KOPT-K1 (cell line): ENCODE measurements around the gene CD79A.

Experiments used
- H3K27ac ChIP-seq: fragments of 200-600 bp; sonication (generic); 2 replicates; pipeline ENCODE4 v1.5.1; 2016; ENCODE audit warnings: antibody characterized with exemption, mild to moderate bottlenecking, low read depth, low read length; ENCODE audit not compliant: poor library complexity, severe bottlenecking
- H3K36me3 ChIP-seq: fragments of 200-600 bp; sonication (generic); 2 replicates; pipeline ENCODE4 v1.5.1; 2017; ENCODE audit warnings: antibody characterized with exemption, mild to moderate bottlenecking, low read length, moderate library complexity; ENCODE audit not compliant: insufficient read depth
- H3K9me3 ChIP-seq: fragments of 200-600 bp; sonication (generic); 2 replicates; pipeline ENCODE4 v1.5.1; 2017; ENCODE audit warnings: antibody characterized with exemption, low read length, mild to moderate bottlenecking; ENCODE audit not compliant: insufficient read depth, poor library complexity, severe bottlenecking

CD79A gene

DNA sequence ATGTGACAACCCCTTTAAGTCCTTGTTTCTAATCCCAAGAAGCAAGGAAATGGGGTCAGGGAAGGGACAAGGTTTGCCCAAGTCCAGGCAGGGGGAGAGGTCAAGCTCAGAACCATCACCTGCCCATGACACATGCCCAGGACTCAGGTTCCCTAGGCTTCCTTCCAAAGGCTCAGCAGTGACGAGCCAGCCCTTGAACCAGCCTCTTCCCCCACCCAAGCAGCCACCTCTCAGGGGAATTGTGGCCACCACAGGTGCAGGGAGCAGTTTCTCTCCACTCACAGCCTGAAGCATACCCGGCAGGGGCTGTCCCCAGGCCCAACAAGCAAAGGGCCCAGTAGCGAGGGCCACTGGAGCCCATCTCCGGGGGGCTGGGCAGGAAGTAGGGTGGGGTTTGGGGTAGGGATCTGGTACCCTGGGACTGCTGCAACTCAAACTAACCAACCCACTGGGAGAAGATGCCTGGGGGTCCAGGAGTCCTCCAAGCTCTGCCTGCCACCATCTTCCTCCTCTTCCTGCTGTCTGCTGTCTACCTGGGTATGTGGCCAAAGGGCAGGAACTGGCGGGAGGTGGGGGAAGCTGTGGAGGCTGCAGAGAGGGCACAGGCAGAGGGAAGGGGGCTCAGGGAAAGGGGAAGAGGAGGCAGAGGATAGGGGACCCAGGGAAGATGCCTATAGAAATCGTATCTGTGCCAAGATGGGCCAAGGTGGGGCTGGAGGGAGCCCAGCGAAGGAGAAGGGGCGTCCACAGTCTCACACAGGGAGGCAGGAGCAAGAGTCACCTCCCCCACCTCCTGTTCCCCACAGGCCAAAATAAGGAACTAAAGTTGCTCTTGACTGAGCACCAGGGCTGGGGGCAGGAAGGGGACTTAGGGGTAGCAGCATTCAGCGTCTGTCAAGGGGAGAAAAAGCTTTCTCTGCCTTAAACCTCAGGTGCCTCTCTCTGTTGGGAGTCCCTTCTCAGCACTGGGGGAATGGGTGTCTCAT is at the start of gene CD79A:
Gene CD79A, plus strand, starts transcription at position 433 of the 986 bp plus-strand sequence. Its CDS starts 26 bp downstream, at position 459.
- peak within 1 kb of the TSS; percentile 89 for H3K27ac ChIP-seq
- peaks cover 12% of the 10 kb centered on the region for H3K36me3 ChIP-seq
- H3K9me3 ChIP-seq = no peaks in the 10 kb centered on the region

DNA sequence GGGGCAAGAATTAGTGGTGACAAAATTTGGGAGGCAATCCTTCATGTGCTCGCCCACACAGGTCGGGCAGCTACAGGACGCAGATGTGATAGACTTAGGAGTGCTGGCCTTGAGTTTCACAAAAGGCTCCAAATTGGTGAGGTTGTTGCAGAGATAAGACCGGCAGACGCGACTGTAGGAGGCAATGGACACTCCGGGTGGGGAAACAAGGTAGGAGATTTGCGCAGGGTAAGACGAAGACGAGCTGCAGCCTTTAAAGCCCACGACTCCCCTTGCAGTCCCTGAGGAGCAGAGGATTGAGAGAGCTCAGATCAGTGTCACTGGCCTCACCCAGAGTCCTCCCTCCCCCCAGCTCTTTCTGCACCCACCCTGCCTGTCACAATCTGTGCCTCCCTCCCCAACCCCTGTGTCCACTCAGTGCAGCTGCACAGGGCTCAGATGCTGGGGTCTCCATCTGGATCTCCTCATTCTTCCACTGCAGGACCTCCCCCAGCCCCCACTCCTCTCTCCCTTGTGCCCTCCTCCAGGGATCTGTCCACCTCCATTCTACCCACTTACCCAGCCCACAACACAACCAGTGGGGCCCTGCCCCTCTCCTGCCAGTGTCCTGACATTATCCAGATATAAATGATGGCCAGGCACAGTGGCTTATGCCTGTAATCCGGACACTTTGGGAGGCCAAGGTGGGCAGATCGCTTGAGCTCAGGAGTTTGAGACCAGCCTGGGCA is 38.9 kb upstream of the CD79A start:
- Histone ChIP-seq H3K27ac (no peak overlapping the region), H3K9me3 (no peaks in the 10 kb centered on the region), H3K36me3 (no peaks in the 10 kb centered on the region)

DNA sequence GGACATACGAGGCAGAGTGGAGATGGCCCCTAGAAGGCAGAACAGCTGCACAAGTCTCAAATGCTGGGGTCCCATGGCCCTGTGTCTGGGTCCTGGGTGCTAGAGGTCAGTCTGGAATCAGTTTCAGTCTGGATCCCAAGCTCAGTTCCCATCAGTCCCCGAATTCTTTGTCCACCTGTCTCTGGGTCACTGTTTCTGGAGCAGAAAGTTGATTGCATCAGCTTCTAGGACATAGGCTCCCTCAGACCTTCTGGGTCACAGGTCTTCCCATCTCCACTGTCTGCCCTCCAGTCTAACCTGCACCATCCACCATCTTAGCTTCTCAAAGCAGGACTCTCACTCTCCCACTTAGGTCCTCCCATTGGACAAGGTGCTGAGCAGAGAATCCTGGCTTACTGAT is 37.9 kb upstream of the CD79A start:
- Histone ChIP-seq H3K36me3 (no peaks in the 10 kb centered on the region), H3K27ac (no peak overlapping the region), H3K9me3 (no peaks in the 10 kb centered on the region)

DNA sequence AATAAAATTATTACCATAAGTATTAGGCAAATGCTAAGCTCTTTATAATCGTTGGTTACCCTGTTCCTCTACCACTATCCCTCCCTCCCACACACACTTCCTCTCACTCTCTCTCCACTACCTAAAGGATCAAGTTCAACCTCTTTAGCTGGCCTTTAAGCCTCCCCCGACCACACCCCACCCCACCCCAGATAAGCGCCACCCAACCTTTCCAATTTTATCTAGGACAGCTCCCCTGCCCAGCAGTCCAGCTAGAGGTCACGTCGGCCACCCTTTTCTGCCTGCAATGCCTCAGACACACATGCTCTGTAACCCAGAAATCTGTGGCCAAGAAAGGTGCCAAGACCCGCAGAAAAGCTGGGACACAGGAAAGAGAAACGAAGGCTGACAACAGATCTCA is 33.7 kb upstream of the CD79A start:
- Histone ChIP-seq H3K27ac (no peak overlapping the region), H3K36me3 (no peaks in the 10 kb centered on the region), H3K9me3 (no peaks in the 10 kb centered on the region)

DNA sequence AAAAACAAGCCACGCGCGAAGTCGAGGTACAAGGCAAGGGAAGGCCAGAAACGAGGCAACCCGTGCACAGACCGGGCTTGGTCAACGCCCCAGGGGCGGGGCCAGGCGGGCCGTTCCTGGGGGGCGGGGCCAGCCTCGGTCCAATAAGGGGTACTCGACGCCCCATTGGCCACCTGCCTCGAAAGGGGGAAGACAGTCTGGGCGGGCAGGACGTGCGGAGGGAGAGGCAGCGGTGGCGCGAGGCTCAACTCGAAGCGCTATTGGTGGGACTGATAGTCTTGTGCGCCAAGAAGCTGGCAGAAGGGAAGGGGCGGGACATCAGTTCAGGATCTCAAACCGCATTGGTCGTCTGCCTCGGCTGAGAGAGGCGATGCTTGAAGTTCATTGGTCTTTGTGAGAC is 32.5 kb upstream of the CD79A start, which contains the start of gene LYPD4:
Gene LYPD4, minus strand, starts transcription at position 83 of the 400 bp plus-strand sequence. CDS start 5,398 bp downstream, outside the sequence.
- Histone ChIP-seq H3K36me3 (no peaks in the 10 kb centered on the region), H3K27ac (no peak within 1 kb of the TSS), H3K9me3 (no peaks in the 10 kb centered on the region)

DNA sequence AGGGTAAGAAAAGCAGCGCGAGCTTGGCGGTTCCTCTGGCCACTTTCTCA is 32.3 kb upstream of the CD79A start, which contains the start of gene DMRTC2:
Gene DMRTC2, plus strand, starts transcription at position 42 of the 50 bp plus-strand sequence. CDS start 2,387 bp downstream, outside the sequence.
- H3K27ac ChIP-seq = no peak within 1 kb of the TSS
- H3K36me3 ChIP-seq = no peaks in the 10 kb centered on the region
- no peaks in the 10 kb centered on the region for H3K9me3 ChIP-seq

DNA sequence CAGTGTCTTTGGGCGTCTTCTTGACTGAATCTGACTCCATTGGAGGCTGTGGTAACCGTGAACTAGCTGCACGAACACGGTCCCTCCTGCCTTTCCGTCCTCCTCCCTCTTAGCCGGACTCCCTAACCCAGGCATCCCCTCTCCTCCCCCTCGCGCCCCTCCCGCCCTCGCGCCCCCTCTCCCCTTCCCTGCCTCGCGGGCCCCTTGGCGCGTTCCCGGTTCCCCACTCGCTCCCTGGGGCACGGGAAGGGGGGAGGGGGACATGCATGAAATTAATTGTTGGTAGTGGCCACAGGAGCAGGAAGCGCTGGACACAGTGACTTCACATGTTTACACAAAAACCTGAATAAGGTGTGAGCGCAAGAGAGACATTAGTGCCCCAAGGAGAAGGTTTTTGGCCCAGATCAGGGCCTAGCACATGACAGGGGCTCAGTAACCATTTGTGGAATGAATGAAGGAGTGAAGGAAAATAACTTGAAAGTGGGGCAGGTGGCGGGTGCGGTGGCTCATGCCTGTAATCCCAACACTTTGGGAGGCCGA is 32.0 kb upstream of the CD79A start:
- Histone ChIP-seq H3K36me3 (no peaks in the 10 kb centered on the region), H3K27ac (no peak overlapping the region), H3K9me3 (no peaks in the 10 kb centered on the region)

DNA sequence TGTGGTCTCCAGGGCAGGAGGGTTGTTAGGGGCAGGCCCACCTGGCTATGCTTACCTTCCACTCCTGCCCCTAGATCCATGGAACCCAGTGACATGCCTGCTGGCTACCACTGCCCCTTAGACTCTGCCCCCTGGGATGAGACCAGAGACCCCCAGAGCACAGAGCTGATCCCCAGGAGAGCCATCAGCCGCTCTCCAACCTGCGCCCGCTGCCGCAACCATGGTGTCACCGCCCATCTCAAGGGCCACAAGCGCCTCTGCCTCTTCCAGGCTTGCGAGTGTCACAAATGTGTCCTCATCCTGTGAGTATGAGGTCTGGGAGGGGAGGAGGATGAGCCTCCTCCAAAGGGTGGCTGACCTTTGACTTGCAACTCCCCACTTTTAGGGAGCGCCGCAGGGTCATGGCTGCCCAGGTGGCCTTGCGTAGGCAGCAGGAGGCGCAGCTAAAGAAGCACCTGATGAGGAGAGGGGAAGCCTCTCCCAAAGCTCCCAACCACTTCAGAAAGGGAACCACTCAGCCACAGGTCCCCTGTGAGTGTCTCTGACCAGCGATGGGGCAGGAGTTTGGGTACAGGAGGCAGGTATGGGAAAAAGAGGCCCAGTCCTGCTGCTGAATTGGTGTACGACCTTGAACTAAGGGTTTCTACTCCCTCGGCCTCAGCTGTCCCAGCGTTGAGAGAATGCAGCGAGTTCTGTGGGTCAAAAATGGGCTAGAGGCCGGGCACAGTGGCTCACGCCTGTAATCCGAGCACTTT is 29.6 kb upstream of the CD79A start:
- no peaks in the 10 kb centered on the region for H3K9me3 ChIP-seq
- no peaks in the 10 kb centered on the region for H3K36me3 ChIP-seq
- no peak overlapping the region for H3K27ac ChIP-seq

DNA sequence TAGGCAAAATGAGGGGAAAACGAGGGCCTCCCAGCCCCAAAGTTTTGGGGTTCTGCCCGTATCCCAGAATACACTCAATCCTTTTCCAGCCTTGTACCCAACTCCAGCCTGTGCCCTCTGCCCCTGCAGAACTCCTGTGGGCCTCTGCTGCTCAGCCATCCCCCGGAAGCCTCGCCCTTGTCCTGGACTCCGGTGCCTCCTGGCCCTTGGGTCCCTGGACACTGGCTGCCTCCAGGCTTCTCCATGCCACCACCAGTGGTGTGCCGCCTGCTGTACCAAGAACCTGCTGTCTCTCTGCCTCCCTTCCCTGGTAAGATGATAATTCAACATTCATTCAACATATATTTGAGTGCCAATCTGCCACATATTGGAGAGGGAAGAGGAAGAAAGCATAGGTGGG is 28.4 kb upstream of the CD79A start:
- no peaks in the 10 kb centered on the region for H3K9me3 ChIP-seq
- H3K27ac ChIP-seq = no peak overlapping the region
- no peaks in the 10 kb centered on the region for H3K36me3 ChIP-seq

DNA sequence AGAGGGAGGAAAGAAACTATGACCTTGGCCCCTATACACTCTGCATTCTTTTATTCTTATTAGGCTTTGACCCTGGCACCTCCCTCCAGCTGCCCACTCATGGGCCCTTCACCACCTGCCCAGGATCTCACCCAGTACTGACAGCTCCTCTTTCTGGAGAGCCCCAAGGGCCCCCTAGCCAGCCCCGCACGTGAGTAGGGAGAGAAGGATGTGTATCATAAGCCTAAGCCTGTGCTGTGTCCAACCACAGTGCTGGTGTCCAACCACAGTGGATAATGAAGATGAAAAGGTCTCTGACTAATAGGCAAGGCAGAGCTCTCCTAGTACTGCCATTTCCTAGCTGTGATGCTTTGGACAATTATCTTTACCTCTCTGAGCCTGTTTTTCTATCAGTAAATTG is 28.0 kb upstream of the CD79A start:
- H3K27ac ChIP-seq = no peak overlapping the region
- H3K9me3 ChIP-seq = no peaks in the 10 kb centered on the region
- no peaks in the 10 kb centered on the region for H3K36me3 ChIP-seq

DNA sequence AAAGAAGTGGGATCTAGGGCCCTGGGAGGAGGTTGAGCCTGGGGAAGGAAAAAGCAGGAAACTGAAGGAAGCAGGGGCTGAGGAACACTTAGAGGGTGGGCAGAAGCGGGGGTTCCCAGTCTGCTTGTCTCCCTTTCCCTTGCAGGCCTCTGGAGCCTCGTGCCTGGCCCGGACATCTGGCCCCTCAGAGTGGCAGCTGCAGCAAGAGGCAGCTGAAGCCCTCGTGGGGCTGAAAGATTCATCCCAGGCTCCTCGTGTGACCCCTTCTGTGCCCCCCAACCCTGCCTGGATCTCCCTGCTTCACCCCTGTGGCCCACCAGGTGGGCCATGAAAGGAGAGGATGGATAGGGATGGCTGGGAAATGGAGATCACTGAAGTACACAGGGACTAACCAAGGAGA is 26.7 kb upstream of the CD79A start:
- H3K27ac ChIP-seq = no peak overlapping the region
- no peaks in the 10 kb centered on the region for H3K9me3 ChIP-seq
- H3K36me3 ChIP-seq = no peaks in the 10 kb centered on the region

DNA sequence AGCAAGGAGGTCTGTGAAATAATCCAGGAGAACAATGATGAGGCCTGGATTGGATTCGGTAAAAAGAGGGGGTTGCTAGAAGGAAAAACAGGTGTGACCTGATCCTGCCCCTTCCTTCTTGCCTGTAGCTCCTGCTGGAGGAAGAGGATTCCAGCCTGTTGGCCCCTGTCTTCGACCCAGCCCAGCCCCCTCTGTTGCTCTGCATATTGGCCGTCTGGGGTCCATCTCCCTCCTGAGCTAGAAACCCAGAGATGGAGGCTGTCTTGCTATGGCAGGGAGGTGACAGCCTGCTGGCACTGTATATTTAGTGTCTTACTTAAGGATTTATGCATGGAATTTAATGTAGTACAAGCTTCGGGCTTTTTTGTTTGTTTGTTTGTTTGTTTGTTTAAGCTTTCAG is 25.6 kb upstream of the CD79A start:
- no peak overlapping the region for H3K27ac ChIP-seq
- no peaks in the 10 kb centered on the region for H3K36me3 ChIP-seq
- no peaks in the 10 kb centered on the region for H3K9me3 ChIP-seq

DNA sequence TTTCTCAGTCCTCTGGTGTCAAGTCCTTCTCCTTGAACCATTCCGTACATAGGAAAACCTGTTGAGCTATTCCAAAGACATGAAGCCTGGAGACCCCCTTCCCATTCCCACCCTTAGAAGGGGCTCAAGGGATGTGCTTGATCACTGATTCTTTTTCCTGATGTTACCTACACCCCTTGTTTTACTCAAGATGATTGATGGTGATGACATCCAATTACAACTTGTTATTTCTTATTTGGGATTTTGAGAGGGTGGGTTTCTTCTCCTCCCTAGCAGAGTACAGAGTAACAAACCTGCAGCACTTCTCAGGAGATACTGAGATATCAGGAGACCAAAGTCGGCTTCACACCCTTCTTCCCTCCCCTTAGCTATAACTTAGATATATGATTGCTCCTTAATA is 23.7 kb upstream of the CD79A start:
- no peaks in the 10 kb centered on the region for H3K36me3 ChIP-seq
- no peaks in the 10 kb centered on the region for H3K9me3 ChIP-seq
- H3K27ac ChIP-seq = no peak overlapping the region

DNA sequence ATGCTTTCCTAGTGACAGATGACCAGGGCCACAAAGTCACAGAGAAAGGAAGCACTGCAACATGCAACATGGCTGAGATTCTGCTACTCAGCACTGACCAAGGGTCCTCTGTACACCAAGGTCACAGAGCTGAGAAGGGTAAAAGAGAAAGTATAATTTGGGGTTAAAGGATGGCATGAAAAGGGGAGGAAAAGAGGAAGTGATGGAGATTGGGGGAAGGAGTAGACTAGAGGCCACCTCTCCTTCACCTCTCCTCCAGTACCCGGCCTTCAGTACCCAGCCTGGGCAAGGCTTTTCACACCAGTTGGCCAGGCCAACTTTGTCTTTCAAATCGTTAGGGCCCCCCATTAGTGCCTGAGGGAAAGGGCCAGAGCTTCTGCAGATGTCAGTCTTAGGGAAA is 23.3 kb upstream of the CD79A start:
- no peaks in the 10 kb centered on the region for H3K9me3 ChIP-seq
- H3K27ac ChIP-seq = no peak overlapping the region
- no peaks in the 10 kb centered on the region for H3K36me3 ChIP-seq

DNA sequence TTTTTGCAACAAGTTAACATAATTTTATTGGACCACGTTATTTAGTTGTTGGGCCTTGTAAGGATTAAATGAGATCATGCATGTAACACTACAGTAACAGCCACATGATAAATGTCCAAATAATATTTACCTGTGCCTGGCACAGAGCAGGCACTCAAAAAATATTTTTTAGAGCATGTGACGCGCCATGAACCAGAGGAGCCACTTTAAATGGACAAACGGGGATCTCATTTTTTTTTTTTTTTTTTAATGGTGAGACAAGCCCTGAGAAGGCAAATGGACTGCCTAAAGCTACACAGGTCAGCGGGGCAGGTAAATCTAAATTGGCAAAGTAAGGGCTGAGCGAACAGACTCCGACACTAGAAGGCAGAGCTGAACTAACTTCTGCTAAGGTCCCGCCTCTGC is 17.9 kb upstream of the CD79A start:
- Histone ChIP-seq H3K27ac (no peak overlapping the region), H3K9me3 (no peaks in the 10 kb centered on the region), H3K36me3 (peaks cover 37% of the 10 kb centered on the region)
